ENCODE data around the gene RBM43.
A peak's percentile ranks its signal among the peaks of the same experiment; 100 is the strongest.
"Not testable (repeated sequence)": the region's sequence is repeated elsewhere in the genome, so short reads cannot be mapped to it uniquely, and the experiment has no call there.

The RBM43 gene

DNA sequence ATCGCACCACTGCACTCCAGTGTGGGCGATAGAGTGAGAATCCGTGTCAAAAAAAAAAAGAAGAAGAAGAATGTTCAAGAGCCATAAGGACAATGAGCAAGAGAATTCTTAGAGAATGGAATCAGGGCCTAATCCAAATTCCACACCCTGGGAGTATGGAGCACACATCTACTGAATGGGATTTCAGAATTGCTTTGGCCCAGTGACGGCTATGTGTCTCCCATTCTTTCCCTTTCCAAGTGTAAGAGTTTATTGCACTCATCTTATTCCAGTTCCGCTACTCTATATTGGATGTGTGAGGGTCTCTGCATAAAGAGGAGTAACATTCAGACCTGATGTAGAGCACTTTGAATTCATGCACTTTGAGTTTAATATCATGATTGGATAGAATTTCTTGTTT, 5.9 kb upstream of the RBM43 start:
- DNase-seq, result no peak

DNA sequence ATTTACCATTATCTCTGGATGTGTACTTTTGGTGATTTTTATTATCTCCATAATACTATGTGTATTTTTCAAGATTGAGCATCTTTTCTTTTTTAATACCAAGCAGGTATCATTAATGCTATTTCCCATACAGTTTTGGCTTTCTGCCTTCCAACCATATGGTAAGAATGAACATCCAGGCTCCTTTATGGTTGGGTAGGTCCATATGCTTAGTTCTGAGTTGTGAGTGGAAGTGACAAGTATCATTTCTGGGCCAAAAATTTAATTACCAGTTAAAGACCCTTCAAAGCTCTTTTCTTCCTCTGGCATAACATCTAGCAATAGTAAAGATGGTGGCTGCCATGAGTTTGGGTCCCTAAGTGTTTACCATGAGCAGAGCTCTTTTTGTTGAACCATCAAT, 4.3 kb upstream of the RBM43 start:
- no peak for DNase-seq

DNA sequence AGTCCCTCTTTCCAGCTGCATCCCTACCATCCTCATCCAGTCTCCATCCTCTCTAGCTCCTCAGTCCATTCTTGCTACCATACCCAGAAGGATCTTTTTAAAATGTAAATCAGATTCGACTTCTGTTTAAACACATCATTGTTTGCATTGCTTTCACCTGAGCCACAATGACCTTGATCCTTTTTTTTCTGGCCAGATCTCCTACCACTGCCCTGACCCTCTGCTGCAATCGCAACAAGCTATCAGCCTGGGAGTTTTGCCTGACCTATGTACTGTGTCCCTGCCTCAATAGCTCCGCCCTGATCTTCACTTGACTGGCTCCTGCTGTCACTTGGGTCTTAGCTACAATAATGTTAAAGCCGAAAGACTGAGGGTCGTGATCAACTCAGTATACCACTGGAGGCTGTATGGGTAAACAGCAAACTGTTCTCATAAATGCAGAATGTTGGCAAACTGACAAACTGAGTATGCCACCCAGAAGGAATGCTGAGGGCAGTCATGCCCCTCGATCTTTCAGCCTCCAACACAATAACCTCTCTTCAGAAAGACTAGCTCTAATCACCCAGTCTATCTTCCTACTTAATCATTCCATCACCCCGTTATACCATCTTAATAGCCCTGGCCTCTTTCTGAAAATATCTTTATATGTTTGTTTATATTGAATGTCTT, 2.6 kb upstream of the RBM43 start:
- peak; percentile 11 for DNase-seq

DNA sequence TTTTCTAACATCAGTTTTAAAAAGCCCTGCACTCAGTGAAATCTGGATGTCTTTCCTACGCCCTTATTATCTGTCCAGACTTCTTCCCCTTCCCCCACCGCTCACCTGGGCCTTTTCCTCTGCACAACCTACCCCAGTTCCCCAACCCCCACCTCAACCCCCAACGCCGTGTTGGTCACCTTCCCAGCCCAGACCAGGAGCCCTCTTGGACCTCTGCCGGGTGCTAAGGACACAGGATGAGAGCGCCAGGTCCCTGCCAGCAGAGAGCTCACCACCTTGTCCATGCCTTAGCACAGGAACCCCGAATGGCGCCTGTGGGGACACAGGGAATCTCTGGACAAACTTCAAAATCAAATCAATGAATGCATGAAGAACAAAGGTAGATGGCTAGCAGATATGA, 966 bp upstream of the RBM43 start:
- no peak for DNase-seq

DNA sequence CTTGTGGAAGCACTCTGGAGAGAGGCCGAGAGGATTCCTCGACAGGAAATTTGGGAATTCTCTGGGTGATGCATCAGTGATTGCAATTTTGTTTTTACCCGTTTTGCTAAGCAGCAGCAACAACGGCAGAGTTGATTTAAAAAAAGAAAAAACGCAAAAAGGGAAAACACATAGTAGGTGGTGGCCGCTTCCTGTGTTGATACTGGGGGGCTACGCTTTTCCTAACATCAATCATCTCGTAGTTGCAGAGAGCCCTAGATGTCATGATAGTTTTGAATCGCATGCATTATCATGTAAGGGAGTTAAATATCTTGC, 271 bp upstream of the RBM43 start:
- no peak for DNase-seq

DNA sequence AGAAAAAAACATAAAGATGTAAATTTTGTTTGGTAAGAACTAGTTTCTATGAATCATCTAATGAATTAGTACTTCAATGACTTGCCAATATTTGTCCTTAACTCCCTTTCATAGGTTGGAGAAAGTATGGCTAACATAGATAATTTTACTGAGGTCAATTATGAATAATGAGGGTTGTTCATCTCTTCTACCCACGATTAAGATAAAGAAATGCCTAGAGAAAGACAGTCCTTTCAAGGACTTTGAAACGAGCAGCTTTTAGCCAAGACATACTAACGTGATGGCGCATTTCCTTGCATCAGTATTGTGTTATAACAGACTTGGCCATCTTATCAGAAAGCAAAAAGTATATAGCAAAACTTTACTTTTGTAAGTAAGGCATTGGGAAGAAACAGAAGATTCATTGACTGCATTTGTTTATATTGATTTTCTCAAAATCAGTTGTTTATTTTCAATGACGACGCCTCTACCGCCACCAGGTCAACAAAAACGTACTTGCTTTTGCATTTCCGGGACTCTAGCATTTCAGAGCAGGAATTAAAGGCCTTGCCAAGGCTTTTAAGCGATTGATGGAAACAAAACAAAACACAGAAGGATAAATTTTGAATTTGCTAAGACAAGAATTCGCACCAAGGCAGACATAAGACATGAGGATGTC, 961 bp downstream of the RBM43 start:
- DNase-seq, result no peak

DNA sequence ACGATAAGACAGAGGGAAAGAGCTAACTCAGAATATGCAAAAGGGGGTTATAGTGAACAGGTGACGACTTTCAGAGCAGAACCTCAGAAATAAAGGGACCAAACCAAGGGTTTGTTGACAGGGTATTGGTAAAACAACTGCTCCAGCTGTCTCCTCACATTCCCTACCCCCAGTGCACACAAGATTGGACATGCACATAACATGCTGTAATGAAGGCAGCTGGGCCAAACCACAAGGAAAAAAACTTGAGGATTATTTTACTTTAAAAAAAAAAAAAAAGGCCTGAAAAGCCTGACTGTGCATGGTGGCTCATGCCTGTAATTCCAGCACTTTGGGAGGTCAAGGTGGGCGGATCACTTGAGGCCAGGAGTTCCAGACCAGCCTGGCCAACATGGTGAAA, 3.5 kb downstream of the RBM43 start:
- no peak for DNase-seq

DNA sequence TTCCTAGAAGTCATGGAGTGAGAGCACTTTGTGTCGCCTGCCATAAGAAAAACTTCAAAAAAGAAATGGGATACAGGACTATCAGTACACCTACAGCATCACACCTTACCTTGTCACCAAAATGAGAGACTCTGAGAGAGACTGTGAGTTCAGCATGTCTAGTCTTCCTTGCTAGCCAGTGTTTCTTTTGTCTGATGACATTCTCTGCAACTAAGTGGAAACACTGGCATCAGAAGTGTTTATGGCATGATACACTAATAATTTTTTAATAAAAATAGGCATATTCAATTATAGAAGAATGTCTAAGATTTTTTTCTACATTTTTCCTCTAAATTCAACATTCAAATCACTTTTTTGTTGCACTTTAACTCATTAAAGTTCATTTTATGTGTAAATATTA, 9.0 kb downstream of the RBM43 start:
- no peak for DNase-seq

DNA sequence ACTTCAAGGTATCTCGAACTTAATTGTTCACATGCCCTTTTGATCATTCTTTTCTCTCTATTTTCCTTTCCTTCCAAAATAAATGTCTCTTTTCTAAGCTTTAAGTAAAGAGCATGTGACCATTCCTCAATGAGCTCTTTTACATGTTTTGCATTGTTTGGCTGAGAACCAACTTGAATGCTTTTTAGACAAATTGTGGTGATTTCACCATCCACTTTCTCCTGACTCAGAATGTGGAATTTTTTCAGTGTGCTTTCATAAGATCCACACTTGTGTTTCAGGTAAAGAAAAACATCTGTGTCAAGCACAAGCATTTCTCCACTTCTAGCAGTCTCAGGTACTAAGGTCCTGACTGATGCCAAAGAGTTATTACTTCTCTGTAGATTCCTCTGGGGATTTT, 10.7 kb downstream of the RBM43 start:
- DNase-seq, result no peak

DNA sequence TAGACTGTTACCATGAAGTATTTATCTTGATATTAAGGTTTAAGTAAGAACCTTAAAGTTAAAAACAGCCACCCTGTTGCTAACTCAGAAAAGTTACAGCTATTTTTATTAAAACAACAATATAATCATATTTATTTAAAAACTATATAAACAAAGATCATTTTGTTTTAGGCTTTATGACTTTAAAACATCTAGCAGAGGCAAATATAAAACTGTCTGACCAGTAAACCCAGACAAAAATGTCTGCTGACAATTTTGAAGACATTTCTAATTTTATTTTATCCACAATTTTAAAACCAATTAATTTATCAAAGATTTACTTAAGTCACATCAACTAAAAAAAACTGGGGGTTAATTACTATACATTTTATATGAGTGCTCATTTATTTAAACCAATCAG, 14.2 kb downstream of the RBM43 start:
- no peak for DNase-seq

DNA sequence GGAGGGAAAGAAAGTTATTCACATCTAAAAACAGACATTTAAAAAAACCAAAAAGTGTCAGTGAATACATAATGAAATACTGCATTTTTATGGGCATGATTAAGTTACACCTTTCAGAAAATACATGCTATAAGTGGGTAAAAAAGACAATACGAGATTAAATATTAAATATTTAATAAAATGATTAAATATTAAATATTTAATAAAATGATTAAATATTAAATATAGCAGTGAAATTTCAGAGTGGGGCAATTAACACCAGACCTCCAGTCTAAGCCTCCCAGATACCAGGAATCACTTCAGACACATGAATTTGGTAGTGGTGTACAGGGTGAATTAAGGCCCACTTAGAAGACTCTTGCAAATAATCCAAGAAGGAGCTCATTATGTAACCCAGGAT, 15.5 kb downstream of the RBM43 start:
- no peak for DNase-seq

DNA sequence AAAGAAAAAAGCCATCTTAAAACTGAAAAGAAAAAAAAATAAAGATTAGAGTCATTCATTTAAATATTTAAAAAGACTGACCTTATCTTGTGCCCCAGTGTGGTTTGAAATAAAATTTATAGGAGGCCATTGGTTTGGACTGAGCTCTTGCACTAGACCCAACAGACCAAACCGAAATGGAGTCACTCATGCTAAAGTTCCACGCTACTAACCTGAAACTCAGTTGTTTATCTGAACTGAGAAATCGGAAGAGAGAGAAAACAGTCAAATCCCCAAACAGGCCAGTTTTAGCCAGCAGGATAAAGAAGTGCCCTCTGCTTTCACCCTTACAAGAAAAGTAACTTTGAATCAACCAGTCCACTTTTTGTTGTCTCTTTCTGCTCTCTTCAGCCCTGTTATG, 18.2 kb downstream of the RBM43 start:
- no peak for DNase-seq

DNA sequence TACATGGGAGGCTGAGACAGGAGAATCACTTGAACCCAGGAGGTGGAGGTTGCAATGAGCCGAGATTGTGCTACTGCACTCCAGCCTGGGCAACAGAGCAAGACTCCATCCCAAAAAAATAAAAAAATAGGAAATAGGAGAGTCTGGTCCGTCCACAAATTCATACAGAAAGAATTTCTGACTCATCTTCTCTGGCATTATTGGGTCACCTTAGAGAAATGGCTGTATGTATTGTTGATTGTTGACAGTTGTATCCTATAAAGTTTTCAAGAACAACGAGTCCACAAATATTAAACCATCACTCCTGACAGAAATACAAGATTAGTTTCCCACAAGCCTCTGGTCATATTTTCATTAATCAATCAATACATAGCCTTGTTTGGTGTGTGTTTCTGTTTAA, 20.4 kb downstream of the RBM43 start:
- no peak for DNase-seq

DNA sequence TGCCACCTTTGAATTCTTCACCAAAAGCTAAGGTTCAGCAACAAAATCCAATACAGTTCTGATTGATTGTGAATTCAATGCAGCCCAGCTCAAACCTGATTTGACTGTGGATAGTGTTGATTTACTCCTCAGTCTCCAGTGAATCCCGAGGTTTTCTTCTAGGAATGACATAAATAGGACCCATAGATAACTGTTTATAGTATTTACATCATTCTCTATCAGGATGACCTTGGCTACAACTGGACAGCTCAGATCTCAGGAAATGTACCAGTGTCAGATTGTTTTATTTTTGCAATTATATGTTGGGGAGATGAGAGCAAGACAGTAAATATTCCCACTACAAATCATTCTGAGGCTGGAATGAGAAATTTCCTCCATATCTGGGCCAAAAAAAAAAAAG, 21.2 kb downstream of the RBM43 start:
- no peak for DNase-seq

DNA sequence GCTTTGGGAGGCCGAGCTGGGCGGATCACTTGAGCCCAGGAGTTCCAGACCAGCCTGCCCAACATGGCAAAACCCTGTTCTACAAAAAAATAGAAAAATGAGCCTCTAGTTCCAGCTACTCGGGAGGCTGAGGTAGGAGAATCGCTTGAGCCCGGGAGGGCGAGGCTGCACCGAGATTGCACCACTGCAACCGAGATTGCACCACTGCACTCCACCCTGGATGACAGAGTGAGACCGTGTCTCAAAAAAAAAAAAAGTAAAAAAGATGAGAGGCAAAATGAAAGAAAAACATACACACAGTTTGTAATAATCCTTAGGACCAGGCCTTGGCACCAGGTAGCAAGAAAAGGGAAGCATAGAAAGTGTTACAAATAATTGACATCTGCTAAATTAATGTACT, 22.0 kb downstream of the RBM43 start:
- no peak for DNase-seq

DNA sequence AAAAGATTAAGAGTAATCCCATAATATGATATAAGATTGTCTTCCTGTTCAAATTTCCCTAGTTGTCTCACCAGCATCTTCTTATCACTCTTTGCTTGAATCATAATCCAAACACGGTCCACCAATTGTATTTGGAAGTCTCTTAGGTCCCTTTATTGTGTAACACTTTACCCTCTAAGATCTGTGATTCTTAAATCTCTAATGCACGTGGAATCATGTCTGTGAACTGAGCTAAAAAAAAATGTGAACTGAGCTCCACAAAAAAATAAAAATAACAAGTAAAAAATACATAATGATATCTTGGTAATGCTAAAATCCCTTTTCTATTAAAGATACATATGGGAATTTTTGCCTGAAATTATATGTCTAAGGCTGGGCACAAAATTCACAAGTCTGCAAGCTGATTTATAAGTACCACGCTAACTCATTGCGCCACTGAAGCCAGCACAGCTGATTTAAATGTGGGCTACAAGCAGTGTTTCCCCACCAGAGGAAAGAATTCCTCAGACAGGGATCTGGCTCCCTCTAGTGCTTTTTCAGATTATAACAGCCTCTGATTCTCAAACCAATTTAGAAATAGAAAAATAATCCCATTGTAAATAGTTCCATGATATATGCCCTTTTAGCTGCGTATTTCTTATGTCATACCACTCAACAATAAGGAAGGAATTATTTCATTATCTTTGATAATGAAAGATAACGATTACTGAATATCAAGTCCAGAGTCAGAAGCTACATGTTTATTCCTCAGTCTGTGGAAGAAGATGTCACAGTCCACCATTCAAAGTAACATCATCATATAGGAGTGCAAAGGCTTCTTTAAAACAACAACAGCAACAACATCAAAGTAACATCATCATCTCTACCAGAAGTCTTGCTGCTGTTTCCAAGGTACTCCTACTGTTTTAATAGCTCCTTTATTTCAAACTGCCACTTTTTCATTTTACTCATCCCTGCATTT, 22.9 kb downstream of the RBM43 start:
- DNase-seq, result peak; percentile 91

DNA sequence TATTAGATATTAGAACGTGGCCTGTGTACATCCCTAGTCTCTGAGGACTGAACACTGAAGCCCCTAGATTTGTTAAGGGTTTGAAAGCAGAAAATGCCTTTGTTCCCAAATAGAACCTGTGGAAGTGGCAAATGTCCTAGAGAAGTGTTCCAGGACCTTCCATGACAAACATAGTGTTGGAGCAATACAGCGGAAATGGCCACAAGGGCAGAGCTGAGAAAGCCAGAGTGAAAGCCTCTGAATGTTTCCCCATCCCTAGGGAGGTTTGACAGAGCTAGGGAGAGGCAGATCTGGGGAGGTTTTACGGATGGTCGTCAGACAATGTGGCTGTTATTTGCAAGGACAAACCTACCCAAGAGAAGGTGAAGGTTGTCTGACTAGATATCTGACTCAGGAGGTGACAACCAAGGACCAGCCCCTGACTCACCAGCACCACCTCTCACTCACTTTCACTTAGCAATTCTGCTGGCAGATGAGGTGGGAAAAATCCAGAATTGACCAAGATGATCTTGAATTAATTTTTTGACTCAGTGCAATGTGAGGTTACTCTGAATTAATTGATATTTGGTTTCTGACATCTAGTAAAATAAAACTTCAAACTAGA, 24.1 kb downstream of the RBM43 start:
- no peak for DNase-seq

DNA sequence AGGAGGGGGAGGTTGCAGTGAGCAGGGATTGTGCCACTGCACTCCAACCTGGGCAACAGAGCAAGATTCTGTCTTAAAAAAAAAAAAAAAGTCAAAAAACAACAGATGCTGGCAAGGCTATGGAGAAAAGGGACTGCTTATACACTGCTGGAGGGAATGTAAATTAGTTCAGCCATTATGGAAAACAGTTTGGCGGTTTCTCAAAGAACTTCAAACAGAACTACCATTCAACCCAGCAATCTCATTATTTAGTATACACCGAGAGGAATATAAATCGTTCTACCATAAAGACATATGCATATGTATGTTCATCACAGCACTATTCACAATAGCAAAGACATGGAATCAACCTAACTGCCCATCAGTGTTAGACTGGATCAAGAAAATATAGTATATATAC, 27.9 kb downstream of the RBM43 start:
- DNase-seq, result not testable (repeated sequence)

DNA sequence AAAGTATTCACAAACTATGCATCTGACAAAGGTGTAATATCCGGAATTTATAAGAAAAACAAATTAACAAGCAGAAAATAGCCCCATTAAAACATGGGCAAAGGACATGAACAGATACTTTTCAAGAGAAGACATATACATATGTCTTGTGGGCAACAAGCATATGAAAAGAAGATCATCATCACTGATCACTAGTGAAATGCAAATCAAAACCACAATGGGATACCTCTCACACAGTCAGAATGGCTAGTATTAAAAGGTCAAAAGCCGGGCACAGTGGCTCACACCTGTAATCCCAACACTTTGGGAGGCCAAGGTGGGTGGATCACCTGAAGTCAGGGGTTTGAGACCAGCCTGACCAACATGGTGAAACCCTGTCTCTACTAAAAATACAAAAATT, 28.4 kb downstream of the RBM43 start:
- not testable (repeated sequence) for DNase-seq

DNA sequence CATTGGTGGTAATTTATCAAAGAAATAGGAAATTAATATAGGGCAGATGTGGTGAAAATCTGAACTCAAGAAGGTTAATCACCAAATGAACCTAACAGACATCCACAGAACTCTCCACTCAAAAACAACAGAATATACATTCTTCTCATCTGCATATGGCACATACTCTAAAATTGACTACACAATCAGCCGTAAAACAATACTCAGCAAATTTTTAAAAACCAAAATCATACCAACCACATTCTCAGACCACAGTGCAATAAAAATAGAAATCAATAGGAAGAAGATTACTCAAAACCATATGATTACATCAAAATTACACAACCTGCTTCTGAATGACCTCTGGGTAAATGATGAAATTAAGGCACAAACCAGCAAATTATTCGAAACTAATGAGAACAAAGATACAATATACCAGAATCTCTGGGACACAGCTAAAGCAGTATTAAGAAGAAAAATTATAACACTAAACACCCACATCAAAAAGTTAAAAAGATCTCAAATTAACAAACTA, 31.0 kb downstream of the RBM43 start:
- DNase-seq, result no peak

DNA sequence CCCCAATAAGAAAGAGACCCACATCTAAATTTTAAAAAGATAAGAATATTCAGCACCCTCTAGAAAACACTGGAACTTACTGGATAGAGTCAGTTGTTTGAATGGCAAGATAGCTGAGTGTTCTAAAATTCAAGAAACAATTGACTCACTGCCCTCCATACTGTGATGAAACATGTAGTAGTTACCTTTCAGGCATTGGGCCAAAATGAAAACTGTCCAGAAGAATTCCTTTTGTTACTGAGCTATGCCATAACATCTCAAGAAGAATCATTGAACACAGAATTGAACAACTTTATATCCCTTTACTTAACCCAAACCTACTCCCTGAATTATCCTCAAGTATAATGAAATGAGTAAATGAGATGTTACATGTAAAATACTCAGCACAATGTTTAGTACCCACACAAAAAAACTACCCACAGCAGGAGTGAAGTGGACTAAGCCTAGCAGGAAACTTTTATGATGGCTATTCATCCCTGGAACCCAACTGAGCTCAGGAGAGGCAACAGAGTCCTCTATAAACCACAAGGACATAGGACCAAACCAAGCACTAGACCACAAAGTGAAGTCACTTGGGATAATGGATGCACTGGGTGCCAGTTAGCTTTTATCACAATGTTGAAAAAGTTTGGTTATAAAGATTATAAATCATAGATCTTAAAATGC, 32.7 kb downstream of the RBM43 start:
- no peak for DNase-seq

DNA sequence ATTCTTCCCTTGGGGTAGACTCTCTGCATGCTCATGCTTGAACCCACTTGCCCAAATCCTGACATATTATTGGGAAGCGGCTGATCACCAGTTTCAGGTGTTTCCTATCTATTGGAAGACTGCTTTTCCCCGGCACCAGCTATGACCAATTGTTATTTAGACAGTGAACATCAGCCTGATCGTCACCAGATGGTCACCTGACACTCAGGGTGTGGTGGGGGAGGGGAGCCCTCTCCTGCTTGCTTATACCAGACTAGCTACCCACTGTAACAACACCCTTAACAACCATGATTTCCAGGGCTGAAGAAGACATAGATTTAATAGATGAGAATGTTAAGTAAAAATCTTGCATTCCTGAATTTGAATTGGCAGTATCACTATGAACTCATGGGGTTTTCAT, 44.3 kb downstream of the RBM43 start:
- DNase-seq, result peak; percentile 28

DNA sequence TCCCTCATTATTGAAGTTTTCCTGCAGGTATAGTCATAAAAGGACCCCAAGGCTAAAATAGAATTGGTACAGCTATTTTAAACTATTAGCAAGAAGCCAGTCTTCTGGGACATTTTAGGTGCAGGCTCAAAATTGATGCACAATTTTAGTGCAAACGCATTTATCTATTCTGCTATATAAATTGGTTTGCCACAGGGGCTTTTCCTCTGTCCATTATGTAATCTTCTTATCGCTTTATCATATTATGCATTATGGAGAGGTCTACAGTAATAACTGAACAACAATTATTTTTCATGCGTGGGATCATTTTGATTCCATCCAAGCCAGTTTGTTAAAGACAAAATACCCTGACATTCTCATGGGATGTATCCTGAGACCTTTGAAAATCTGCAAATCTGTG, 54.6 kb downstream of the RBM43 start:
- no peak for DNase-seq

All from NCI-H82 (cell line).